Activated CD4-positive, alpha-beta T cell treated with anti-CD3 and anti-CD28 coated beads for 48 hours (primary cell): Measurements from ENCODE around the gene PKNOX2.

Experiments
- DNase-seq: peaks from one replicate; pipeline ENCODE4 v3.0.0-alpha.2; 2020

PKNOX2 gene

DNA sequence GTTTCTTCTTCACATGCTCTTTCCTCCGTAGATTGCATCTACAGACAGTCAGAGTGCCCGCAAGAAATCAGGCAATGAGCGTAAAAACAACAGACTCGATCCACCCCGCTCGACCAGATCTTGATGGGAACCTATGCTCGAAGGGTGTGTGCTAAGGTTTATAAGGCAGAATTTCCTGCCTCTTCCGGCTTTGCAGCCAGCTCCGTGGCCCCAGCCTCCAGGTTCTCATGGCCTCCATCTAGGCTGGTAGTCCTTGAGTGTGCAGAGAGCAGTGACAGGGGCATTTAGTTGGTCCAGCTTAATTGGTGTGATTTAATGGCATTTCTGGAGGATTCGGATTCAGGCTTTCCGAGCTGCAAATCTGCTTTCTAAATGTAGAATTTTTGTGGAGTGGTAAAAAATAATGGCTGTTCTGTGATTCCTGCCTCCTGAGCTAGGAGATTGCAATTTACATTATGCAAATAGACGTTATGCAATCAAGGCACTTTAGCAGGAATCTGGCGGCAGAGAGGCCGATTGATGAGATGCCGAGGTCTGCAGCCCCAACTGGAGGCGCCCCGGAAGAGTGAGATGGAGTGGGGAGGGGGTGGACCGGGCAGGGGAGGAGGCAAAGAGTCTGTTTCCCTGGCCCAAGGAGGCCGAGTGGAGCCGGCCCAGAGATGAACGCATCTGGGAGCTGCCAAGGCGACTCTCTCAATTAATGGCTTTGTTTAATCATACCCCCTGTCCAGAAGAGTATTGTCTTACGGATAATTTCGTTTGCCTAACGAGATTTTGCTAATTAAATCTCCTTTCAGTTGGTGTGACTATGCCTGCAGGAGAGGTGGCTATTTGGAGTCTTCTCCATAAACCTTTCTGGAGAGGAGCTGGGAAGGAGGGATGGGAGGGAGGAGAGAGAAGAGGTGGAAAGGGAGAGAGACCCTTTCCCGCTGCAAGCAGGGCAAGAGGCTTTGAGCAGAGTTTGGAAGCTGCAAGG, 75.3 kb downstream of the PKNOX2 start:
- DNase-seq = no peak

DNA sequence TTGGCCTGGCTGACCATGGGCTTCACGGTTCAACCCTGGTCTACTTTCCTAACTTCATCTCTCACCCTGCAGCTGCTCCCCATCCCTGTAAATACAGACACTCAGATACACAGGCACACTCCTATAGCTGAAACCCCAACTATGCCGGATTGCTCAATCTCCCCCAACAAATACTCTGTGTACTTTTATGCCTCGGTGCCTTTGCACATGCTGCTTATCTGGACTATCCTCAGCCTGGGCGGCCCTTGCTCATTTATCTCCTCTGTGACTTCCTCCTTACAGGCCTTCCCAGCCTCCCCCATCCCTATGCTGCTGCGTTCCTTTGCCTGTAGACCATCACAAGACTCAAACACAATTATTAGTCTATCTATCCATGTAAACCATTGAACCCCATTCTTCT, 76.6 kb downstream of the PKNOX2 start:
- no peak for DNase-seq

DNA sequence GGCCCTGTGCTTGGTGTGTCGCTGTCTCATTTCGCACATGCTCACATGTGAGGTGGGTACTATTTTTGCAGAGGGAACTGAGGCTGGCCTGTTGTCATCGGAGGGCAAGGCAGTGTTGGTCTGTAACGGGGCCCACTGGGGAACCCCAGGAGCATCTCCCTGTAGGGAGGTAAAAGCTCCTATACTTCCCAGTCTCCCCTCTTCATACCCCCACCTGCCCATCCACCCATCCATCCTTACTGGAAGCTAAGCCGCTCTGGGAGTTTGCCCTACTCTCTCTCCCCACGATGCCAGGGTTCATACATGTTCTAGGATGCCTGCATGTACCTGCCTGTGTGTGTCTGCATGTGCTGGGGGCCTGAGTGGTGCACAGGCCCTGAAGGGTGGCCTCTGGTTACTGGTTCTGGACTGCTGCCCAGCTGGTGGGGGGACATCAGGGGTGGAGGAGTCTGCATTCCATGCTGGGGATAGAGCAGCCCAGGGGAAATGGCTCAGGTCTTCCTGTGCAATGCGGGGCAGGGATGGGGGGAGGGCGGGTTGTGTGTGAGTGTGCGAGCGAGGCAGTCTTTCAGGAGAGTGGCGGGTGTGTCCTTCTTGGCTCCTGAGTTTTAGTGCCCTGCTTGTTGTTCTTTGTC, 77.7 kb downstream of the PKNOX2 start:
- DNase-seq = no peak

DNA sequence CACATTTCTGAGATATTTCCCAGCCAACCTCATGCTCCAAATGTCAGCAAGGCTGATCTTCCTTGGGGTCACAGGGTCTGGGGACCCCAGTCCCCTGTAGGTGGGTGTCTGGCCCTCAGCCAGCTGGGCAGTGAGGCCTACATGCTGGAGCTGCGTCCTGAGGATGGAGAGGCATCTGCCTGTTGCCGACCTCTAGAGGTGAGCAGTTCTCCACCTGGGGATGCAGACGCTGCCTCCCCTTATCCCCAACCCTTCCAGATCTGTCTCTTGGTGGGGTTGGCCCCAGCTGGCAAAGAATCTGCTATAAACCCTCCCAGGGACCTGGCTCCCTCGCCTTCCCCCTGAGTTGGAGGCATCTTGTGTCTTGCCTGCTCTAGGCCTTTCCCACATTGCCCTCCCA, 79.6 kb downstream of the PKNOX2 start:
- DNase-seq = no peak

DNA sequence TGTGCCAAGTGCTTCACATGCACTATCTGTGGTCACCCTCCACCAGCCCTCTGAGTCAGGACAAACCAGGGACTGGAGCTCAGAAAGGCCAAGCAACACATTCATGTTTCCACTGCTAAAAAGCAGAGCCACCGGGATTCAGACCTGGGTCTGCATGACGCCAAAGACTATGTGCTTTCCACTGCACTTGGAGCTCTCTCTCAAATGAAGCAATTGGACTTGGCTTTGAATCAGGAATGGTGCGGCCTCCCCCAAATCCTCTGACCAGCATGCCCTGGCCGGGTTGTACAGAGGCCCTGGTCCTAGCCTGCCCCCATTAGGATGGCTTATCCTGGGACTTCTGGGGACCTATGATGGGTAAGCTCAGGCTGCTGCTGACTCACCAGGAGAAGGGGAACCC, 80.7 kb downstream of the PKNOX2 start:
- no peak for DNase-seq

DNA sequence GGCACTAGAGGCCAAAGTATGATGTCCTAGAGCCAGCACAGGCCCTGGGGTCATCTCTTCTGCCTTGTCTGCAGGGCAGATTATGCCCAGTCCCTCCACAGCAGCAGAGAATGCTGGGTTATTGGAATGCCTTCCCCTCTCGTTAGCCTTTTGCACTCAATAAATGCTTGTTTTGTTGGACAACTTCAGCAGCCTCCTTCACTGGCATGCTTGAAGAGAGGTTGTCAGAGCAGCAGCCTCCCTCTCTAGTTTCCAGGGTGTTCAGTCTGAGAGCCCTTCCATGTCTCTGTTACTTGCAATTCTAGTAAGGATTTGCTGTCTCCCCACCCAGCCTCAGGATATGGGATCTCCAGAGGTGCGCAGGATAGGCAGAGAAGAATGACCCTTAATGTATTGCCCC, 82.9 kb downstream of the PKNOX2 start:
- DNase-seq = no peak

DNA sequence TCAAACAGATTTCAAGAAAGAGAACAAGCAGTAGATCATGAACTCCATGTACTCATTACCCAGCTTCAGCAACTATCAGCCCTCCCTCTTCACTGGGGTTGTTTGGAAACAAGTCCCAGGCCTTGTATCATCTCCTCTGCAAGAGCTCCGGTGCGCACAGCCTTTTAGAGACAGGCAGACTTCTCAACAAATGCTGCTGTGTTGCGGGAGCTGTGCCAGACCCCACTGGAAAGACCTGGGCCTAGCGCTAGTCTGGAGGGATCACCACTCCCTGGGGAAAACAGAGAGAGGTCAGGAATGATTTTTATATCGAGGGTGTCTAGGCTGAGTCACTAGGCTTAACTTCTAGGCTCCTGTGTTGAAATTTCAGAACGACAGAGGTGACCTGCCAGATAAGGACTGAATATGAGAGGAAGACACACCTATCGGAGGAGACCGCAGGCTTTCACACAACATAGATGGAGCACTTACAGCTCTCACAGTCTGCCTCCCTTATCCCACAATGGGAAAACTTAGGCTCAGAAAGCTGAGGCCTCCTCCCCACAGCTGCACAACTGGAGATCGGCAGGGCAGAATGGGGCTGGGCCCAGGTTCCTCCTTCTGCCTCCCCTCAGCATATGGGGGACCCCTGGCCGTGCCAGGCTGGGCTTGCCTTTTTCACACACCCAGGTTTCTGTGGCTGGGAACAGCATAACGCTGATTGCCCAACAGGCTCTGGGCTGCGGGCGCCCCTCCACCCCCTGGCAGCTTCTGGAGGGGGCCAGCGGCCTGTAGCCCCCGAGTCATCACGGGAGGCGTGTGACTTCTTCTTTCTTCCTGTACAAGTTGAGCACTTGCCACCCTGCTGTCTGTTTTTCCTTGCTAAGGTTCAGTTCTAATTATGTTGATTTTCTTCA, 86.0 kb downstream of the PKNOX2 start:
- no peak for DNase-seq

DNA sequence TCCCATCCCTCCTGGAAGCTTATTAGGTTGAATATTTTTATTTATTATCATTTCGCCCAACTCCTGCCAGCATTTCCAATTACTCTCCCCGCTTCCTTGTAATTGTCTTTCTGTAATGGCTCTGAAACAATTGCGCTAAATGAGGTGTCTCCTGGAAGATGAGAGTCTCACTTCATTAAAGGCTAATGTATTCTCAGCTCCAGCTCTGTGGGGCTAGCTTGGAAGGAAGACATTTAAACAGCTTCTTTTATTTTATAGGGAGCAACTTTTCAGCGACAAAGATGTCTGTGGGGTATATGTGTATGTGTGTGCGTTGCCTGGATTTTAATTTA, 86.6 kb downstream of the PKNOX2 start:
- DNase-seq = no peak

DNA sequence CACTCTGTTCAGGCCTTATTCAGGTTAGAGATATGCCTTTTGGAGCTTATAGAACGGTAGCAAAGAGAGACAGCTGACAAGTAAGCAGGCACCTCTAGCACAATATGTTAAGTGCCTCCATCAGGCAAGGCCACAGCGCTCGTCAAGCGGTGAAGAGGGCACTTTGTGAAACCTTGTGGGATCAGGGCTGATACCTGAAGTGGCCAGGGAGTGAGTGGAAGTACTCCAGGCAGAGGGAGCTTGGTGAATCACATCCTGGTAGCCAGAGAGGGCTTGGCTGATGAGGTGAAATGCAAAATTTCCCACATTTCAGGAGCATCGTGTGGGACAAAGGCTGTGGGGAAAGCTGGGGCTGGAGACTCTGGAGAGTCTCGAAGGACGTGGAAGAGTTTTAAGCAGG, 87.4 kb downstream of the PKNOX2 start:
- DNase-seq = no peak

DNA sequence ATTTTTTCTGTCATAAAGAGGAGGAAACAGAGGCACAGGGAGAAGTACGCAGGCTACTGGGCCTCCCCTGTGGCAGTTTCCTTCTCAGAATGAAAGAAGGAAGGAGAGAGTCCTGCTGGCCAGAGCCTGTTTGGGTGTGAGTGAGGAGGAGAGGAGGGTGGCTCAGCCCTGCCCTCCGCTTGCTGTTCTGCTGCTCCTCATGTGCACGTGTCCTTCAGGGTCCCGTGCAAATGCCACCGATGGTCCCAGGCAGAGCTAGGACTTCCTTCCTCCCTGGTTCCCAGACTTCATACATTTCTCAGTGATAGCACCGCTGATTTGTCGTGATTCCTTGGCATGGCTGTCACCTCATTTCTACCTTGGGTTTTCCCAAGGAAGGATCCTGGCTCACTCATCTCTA, 88.7 kb downstream of the PKNOX2 start:
- no peak for DNase-seq

DNA sequence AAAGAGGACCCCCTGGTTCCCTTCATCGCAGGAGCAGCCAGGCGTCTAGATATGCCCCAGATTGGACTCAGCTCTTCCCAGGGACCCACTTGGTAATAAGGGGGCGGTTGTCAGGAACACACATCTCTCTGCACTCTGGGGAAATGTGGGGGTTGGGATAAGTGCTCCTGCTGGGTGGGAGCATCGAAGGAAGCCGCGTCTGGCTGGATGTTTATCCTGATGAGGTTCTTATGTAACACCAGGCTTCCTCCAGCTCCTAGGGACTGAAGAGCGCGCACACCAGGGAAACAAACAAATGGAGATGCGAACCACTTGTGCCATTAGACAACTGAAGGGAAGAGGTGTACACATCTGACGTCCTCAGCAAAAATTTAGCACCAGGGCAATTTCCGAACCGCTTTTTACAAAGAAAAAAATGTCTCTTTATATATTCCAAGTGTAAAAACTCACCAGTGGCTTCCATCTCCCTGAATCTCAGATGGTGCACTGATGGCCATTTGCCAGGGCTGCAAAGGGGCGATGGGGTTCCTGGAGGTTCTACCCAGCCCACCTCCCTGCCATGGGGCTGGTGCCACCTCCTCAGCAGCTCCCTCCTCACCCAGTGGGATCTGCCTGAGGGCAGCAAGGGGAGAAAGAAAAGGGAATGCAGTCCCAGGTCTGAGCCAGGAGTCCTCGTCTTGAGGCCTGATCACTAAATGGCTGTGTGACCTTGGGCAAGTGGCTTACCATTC, 89.4 kb downstream of the PKNOX2 start:
- DNase-seq = no peak

DNA sequence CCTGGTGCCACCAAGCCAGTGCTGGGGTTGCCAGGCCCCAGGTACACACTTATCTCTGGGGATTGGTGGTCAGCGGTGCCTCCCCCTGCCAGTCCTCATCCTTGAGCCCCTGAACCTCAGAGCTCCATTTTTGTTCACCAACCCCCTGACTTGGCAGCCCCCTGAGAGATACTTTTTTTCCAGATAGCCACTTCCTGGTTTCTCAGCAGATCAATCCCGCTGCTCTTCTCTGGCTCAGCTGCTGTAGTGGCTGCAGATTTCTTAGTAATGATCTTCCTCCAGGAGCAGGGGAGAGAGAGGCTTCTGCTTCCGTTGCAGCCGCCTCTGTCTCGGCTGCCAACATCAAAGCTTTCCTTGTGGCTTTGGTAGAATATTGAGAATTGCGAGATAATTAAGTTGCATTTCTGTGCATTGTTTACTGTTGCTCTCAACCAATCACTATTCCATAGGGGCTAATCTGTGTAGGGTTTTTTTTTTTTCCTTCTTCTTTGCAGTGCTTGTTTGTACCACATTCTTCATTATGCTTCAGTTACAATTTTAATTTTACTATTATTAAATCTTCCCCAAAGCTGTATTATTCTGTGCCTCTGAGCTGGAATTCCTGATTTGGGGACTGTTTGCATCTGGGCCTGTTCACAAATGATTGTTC, 92.1 kb downstream of the PKNOX2 start:
- no peak for DNase-seq

DNA sequence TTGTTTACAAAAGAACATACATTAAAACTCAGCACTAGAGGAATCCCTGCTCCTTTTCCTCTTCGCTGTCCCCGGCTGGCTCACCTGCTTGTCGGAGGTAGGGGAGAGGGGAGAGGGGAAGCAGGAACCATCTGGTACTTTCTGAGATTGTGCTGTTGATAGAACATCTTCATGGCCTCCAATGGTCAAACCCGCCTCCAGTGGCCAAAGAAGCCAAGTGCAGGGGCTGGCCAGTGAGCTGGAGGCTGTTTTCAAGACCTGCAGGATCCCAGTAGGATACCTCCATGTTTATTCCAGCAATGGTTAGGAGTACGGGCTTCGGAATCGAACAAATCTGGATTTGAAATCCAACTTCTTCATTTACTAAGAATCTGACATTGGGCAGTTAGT, 92.6 kb downstream of the PKNOX2 start:
- DNase-seq = no peak

DNA sequence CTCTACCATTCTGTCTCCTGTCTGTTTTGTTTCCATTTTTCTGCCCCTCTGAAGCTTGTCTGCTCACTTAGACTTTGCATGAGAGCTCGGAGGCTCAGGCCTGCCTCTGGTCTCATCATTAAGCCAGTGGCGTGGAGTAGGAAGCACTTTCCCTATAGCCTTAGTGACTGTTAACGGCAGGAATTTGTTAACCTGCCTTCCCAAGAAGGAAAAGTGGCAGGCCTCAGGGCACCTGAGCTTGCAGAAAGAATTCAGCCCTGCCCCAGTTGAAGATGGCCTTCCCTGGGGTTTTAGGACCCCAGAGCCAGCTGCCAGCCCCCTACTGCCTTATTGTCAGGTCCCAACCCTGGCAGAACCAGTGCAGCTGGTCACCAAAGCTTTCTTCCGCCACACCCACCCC, 93.2 kb downstream of the PKNOX2 start:
- no peak for DNase-seq

DNA sequence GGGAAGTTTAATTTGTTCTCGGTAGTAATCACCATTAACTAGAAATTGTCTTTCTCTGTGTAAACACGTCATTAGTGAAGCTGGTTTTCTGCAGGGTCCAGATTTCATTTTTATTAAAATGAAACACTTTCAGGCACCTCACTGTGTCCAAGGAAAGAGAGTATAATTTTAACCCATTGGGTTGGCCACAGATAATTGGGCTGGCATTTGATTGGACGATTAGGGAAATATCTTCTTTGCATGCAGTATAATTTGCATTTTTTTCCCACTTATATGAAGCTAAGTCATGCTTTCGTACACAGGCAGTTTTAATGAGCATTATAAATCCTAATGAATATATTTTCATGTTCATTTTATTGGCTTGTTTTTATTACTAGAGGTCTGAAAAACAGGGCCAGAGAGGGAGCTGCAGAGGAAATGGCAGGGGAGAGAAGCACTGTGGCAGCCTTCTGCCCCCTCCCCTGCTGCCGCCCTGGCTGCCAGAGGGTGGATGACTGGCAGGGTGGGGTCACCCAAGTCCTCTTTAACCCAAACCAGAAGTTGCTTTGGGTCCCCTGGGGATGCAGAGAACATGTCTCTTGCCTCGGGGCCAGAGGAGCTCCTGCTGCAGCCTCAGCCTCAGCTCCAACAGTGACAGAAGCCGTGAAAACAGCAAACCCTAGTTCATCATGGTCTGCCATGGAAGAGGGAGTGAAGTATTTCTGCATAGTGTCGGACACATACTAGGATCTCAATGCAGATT, 93.9 kb downstream of the PKNOX2 start:
- DNase-seq = no peak

DNA sequence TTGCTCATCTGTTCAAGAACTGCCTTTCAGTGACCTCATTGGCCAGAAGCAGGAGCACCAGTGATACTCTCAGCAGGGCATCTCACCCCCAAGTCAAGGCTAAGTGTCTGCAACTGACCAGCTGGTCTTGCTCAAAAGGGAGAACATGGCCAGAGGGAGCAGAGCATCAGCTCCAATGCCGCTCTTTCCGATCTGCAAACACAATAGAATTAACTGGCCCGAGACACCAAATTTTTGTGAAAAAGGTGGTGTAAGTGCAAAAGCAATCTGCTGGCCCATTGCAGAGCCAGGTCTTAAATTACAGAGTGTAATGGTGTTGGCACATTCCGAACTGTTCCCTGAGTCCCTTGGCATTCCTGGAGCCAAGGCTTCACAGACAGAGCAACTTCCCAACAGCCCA, 97.0 kb downstream of the PKNOX2 start:
- DNase-seq = no peak

DNA sequence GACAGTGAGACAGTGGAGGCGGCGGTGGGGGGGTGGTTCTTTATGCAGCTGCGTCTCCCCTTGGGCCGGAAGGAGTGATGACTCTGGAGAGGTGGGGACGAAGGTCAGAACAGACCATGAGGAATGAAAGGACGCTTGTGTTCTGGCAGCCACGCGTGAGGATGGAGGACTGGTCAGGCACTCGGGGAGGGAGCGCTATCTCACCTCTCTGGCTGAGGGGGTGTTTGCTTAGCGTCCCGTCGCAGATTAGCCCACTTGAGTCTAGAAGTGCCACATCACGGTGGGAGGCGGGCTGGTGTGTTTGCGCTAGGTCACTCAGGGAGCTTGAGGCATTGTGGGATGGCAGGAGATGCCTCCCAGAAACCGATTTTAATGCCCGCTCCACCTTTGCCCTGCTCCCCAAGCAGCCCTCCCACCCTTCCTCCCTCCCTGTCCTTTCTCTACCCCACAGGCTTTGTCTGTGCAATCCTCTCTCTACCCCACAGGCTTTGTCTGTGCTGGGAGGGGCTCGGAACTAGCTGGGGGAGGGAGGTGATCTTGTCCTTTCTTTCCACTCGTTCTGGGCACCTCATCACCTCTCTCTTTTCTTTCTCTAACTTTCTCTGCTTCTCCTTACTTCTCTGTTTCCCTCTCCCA, 97.8 kb downstream of the PKNOX2 start:
- no peak for DNase-seq

DNA sequence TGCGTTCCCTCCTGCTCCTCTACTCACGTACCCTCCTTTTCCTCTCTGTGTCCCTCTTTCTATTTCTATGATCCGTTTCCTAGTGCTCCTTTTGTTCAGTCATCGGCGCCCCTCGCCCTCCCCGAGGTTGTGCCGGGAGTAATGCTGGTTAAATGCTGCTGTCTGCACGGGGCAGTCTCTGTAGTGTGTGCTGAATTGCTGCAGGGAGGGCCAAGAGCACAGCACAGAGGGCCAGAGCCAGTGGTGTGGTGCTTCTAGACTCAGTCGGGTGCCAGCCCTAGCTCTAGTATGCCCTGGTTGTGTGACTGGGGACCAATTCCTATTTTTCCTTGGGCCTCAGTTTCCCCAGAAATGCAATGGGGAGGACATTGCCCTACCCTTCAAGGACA, 98.3 kb downstream of the PKNOX2 start:
- DNase-seq = no peak

DNA sequence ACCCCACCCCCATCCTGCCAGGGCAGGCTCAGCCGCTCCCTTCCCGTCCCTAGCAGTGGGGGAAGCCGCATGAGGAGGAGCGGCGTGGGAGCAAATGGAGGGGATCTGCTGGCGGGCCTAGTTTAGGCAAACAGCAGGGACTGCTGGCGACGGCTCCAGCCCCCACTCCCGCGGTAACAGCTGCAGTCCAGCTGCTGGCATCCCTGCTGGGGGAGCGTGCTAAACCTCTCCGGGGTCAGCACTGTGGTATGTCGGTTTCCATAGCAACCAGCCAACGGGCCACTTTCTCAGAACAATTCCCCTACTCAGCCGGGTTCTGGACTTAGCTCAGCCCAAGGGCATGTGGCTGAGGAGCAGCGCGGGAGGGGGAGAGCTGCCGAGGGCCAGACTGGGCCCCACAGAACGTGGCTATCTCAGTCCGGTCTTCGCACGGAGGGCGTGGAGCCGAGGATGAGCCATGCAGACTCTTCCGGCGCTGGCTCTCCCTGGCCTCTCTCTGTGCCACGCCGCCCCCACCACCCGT, 98.8 kb downstream of the PKNOX2 start:
- DNase-seq = no peak

DNA sequence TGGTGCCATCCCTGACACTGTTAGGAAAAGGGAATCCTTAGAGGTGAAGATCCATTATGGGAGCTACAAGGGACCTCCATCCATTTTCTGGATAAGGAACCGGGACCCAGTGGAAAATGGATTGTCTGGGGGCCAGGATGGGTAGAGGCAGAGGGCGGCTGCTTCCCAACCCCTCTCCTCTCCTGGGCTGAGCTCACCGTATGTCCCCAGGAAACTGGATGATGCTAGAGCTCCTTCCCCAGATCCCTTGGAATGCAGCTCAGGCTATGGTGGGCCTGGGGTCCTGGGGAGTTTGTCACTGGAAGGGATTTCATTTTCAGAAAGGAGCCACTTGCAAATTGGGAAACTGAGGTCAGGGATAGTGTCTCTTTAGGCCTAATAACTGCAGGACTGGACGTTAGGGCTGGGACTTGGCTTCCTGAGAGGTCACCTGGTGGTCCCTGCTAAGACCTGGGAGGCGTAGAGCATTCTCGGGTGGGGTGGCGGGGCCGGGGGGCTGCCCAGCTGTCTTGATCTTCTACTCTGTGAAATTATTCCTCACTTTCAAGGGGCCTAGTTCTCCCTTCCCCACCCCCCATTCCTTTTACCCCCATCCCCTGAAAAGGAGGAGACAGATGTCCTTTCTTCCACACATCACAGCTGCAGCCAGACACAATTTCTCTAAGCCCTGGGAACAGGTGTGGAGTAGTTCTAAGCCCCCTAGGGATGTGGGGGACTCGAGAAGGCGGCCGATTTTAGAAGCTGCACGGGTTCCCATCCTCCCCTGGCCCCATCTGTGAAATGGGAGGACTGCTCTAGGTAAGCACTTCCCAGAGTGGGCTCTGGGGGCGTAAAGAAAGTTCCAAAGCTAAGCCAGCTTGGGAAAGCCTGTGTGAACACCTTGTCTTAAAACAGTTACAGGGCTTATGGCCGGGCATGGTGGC, 99.8 kb downstream of the PKNOX2 start:
- no peak for DNase-seq
